HL-60 (cell line): ENCODE results near the gene TMED6.

ENCODE experiments used
- DNase-seq, 2 experiments: peaks; one replicate each; pipeline ENCODE4 v3.0.0-alpha.2; 2010 to 2020; ENCODE audit warnings: low read depth in 1 of 2, low spot score in 1 of 2
- H3K27ac ChIP-seq: fragments of 250-450 bp; sonication (Bioruptor Pico); replicated peaks from 2 replicates; pipeline ENCODE4 v1.5.1; 2020; ENCODE audit warnings: mild to moderate bottlenecking, moderate library complexity
- H3K27me3 ChIP-seq: fragments of 250-450 bp; sonication (Bioruptor Pico); 2 replicates; pipeline ENCODE4 v1.5.1; 2021; ENCODE audit warnings: mild to moderate bottlenecking, moderate library complexity; ENCODE audit not compliant: insufficient read depth, poor library complexity, severe bottlenecking
- H3K4me3 ChIP-seq: replicated peaks from 2 replicates; pipeline ENCODE4 v1.5.1; 2011; ENCODE audit warnings: mild to moderate bottlenecking, control low read depth, low read length; ENCODE audit not compliant: insufficient read depth
- GABPA ChIP-seq: IDR thresholded peaks from 2 replicates; pipeline ENCODE4 v1.6.1; 2012; ENCODE audit warnings: low read depth
- POLR2AphosphoS5 ChIP-seq: IDR thresholded peaks from 2 replicates; pipeline ENCODE4 v1.6.1; 2012; ENCODE audit warnings: low read depth
- REST ChIP-seq: IDR thresholded peaks from 2 replicates; pipeline ENCODE4 v1.6.1; 2012; ENCODE audit warnings: low read depth; ENCODE audit not compliant: insufficient replicate concordance
- SPI1 ChIP-seq: IDR thresholded peaks from 2 replicates; pipeline ENCODE4 v1.6.1; 2012; ENCODE audit warnings: low read depth, mild to moderate bottlenecking, borderline replicate concordance
- TF ChIP-seq, protein P1 (sequence below): IDR thresholded peaks from one replicate; pipeline ENCODE4 v1.5.1; 2011; ENCODE audit warnings: low read length, control low read depth, inconsistent platforms; ENCODE audit not compliant: insufficient read depth

The TMED6 gene

DNA sequence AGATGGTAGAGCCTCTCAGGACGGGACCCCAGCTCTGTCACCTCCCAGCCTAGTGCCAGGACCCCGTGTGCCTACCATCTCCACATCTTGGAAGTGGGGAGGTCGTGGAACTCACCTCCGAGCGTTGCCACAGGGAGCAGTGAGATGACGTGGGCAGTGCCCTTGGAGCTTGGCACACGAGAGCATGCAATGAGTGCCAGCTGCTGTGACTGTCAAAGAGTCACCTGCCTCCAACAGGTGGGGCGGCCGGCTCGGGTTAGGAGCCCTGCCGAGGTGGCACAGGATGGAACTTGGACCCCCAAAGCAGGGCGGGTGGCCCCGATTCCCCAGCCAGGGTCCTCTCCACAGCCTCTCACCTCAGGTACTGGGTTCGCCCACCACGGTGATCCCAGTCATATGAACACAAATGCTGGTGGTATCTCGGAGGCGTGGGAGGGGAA lies 35.0 kb downstream of the TMED6 start:
- Histone ChIP-seq H3K27me3 (no peaks in the 10 kb centered on the region), H3K4me3 (no peak overlapping the region), H3K27ac (no peak overlapping the region)
- DNase-seq, result no peak
- TF ChIP-seq GABPA (no peak), SPI1 (no peak), REST (no peak), POLR2AphosphoS5 (no peak)
- TF ChIP-seq, protein P1, sequence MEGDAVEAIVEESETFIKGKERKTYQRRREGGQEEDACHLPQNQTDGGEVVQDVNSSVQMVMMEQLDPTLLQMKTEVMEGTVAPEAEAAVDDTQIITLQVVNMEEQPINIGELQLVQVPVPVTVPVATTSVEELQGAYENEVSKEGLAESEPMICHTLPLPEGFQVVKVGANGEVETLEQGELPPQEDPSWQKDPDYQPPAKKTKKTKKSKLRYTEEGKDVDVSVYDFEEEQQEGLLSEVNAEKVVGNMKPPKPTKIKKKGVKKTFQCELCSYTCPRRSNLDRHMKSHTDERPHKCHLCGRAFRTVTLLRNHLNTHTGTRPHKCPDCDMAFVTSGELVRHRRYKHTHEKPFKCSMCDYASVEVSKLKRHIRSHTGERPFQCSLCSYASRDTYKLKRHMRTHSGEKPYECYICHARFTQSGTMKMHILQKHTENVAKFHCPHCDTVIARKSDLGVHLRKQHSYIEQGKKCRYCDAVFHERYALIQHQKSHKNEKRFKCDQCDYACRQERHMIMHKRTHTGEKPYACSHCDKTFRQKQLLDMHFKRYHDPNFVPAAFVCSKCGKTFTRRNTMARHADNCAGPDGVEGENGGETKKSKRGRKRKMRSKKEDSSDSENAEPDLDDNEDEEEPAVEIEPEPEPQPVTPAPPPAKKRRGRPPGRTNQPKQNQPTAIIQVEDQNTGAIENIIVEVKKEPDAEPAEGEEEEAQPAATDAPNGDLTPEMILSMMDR, result no peak

- no peaks in the 10 kb centered on the region for H3K27me3 ChIP-seq
- H3K4me3 ChIP-seq, result no peak overlapping the region
- peak overlapping the region; percentile 38 for H3K27ac ChIP-seq
- DNase-seq, result peak; percentile 49 to 58
- no peak for TF ChIP-seq POLR2AphosphoS5
- TF ChIP-seq GABPA, result no peak
- no peak for TF ChIP-seq SPI1
- TF ChIP-seq REST, result no peak
- TF ChIP-seq, protein P1, result no peak
Observed at GRCh38 chr16:69315486-69316311, 35.9 kb downstream of the TMED6 start.

DNA sequence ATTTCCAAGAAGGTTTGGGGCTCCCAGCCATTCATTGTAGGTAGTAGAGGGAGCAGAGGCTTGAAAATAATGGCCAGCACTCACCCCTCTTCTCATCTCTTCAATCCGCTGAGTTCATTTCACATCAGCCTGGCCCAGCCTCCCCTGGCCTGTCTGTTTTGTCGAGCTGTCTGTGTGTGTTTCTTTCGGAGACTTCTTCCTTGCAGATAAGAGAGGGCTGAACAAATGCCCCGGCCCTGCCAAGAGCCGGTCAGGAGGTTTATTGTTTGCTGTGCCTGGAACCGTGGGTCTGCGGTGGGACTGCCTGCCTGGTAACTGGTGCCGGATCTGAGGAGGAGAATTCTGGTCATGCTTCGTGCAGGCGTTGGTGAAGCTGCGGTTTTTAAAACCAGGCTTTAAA lies 37.1 kb downstream of the TMED6 start:
- TF ChIP-seq REST (no peak), POLR2AphosphoS5 (no peak), GABPA (no peak), SPI1 (no peak)
- TF ChIP-seq, protein P1, result no peak
- no peak overlapping the region for H3K27ac ChIP-seq
- DNase-seq, result no peak
- no peak overlapping the region for H3K4me3 ChIP-seq
- no peaks in the 10 kb centered on the region for H3K27me3 ChIP-seq
